Activated effector memory CD4-positive, alpha-beta T cell treated with Interleukin-2 at 50 U/mL for 16 hours (primary cell): ENCODE data around the gene EHD3.
"Not testable (repeated sequence)": the region's sequence is repeated elsewhere in the genome, so short reads cannot be mapped to it uniquely, and the experiment has no call there.

Experiments used
- DNase-seq: peaks from one replicate; pipeline ENCODE4 v3.0.0-alpha.2; 2020

The EHD3 gene

DNA sequence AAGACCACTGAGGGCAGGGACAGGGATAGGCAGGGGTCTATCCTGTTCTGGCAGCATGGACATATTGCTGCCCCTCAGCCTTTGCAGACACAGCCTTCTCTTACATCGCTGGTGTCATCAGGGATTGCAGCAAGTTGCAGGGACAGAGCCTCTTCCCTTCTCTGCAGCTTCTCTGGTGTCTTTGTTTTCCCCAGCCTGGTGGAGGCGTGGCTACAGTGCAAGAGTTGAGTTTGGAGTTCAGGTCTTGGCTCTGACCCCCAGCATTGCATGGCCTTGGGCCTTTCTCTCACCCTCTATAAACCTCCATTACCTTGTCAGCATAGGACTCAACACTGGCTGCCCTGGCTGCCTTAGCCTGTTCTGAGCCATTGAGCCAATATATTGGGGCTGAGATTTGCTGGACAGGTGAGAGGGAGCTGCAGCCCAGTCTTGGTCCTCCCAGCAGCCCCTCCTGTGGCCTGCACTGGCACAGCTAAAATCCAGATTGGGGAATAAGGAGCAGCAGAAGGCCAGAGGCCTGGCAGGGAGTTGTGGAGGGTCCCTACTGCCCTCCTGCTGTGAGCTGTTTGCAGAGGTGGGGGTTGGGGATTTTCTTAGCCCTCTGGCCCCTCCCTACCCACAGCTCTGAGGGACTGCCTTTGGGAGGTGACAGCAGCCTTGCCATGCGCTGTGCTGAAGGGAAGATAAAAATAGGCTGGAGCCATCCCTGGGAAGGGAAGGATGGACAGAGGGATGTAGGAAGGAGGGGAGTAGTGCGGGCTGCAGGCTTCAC is 22.8 kb downstream of the EHD3 start:
- DNase-seq: no peak

DNA sequence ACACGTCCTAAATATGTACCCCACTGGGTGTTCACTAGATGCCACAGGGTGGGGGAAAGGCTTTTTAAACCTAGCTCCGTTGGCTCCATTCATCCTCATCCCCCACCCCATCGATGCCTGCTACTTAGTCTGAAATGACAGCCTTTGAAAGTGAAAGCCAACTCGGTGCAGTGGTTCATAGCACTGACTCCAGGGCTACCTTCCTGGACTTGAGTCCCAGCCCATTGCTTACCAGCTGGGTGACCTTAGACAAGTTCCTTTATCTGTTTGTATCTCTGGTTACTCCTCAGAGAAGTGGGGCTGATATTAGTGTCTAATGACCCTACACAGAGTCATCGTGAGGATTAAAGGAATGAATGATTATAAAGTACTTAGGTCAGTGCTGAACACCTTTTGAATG is 24.4 kb downstream of the EHD3 start:
- DNase-seq: no peak

DNA sequence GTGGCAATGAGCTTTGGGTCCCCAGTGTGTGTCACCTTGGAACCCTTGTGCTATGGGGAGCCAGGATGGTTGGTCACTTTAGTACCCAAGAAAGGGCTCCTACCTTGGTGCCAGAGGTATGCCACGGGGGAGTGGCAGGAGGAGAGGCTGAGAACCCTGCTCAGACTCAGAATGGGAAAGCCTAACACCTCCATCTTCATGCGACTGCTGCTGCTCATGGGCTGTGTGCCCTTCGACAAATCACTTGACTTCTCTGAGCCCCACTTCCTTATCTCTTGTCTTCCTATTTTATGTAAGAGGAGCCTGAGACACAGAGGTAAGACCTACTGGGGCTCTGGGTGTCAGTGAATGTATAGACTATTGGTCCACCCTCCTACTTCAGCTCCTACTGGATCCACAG is 25.1 kb downstream of the EHD3 start:
- DNase-seq: no peak

DNA sequence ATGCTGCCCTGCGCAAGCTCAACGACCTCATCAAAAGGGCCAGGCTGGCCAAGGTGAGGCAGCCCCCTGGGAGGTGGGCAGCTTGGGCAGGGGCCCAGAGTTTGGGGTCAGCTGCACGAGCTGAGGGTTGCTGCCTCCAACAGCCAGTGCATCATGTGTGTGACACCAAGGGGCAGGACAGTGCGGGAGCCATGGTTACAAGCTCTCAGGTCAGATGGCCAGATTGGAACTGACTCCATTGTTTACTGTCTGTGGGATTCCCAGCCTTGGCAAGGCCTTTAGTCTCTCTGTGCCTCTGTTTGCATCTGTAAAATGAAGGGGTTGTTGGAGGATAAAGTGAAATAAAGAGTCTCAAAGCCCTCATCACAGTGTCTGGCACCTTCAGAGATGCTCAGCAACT is 26.9 kb downstream of the EHD3 start:
- DNase-seq: no peak

DNA sequence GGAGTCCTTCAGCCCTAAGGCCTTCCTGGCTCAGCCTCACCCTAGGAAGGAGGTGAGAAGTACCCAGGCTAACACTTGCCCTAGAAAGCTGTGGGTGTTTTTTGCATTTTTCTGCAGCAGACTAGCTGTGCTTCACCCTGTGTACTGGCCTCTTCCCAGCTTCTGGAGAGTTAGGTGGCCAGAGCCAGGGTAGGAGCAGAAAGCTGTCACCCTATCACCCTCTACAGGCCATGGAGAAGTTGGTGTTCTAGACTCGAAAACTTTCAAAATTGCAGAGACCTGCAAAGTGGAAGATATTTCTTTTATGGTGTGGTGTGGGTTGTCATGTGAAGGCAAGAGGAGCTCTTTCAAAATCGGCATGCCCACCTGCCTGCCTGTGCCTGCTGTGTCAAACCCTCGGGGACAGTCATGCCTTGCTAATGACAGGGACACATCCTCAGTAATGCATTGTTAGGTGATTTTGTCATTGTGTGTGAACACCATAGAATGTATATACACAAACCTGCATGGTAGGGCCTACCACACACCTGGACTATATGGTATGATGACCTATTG is 29.8 kb downstream of the EHD3 start:
- DNase-seq: no peak

- no peak for DNase-seq
Observed at GRCh38 chr2:31265234-31265633, 31.3 kb downstream of the EHD3 start.

GRCh38 chr2:31266804-31267203 is 32.9 kb downstream of the EHD3 start:
- DNase-seq: no peak

GRCh38 chr2:31267437-31268120 is 33.6 kb downstream of the EHD3 start:
- DNase-seq: no peak

DNA sequence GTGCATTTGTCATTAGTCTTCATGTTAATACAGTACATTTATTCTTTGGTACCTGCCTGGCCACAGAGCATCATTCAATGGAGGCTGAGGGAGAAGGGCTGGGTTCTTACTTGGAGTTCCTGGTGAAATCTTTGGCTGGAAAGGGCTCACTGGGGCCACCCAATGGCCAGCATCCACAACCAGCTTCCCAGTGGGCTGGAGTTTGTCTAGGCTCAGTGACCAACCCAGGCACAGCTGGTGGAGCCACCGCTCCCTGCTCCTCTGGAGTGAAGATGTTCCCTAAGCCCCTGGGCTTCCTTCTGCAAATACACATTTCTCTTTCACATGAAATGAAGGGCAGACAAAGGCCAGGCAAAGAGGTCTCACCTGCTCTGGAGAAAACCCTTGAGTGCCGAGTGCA is 34.4 kb downstream of the EHD3 start:
- DNase-seq: no peak

DNA sequence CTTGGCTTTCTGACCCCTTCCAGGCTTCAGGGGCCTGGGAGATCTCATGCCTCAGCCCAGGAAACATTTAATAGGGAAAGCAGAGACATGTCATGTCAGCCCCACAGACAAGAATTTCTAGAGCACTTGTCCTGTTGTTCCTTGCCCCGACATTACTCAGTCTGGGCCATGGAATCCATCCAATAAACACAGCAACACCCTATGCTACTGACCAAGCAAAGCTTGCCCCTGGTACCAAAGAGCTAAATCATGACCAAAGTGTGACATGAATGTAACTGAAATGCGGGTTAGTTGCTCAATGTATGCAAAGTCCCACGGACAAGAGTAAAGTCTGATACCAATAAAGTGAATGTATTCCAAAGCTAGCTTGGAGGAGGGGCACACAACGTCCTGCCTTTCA is 35.1 kb downstream of the EHD3 start:
- DNase-seq: no peak

DNA sequence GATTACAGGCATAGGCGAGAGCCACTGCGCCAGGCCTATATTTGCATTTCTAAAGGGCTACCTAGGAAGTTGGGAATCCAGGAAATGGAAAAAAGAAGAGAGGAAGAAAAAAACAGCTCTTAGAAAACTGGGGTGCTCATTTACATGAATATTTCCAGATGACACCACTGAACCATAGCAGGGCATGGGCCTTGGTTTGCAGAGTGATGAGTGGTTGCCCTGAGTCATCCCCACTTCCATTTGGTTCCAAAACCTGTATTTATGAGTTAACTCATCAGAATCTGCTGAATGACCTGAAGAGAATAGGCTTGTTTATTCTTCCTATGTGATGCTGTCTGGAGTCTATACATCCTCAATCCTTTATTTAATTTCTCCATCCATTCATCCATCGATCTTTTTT is 36.2 kb downstream of the EHD3 start:
- DNase-seq: no peak

GRCh38 chr2:31270822-31271231 is 36.9 kb downstream of the EHD3 start:
- no peak for DNase-seq

GRCh38 chr2:31271851-31272267 is 37.9 kb downstream of the EHD3 start:
- no peak for DNase-seq

GRCh38 chr2:31274401-31275075 is 40.6 kb downstream of the EHD3 start:
- no peak for DNase-seq

- no peak for DNase-seq
Observed at GRCh38 chr2:31275976-31276375, 42.0 kb downstream of the EHD3 start.

DNA sequence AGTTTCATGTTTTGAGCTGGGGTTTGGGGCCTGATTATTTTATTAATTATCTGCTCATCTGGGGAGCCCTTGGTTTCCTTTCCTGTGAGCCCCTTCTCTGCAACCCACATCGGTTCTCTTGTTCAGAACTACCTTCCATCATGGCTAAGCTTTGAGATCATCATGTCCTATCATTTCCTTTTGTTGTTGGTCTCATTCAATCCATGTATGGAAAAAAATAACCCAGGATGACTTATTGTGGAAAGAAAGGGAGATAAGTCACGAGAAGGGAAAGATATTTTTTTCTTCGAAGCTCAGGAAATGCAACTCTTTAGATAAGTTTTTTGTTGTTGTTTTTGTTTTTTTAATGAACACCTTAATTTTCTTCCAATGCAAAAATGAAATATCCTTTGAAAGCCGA is 43.7 kb downstream of the EHD3 start:
- DNase-seq: no peak

- no peak for DNase-seq
Observed at GRCh38 chr2:31282634-31283033, 48.7 kb downstream of the EHD3 start.

DNA sequence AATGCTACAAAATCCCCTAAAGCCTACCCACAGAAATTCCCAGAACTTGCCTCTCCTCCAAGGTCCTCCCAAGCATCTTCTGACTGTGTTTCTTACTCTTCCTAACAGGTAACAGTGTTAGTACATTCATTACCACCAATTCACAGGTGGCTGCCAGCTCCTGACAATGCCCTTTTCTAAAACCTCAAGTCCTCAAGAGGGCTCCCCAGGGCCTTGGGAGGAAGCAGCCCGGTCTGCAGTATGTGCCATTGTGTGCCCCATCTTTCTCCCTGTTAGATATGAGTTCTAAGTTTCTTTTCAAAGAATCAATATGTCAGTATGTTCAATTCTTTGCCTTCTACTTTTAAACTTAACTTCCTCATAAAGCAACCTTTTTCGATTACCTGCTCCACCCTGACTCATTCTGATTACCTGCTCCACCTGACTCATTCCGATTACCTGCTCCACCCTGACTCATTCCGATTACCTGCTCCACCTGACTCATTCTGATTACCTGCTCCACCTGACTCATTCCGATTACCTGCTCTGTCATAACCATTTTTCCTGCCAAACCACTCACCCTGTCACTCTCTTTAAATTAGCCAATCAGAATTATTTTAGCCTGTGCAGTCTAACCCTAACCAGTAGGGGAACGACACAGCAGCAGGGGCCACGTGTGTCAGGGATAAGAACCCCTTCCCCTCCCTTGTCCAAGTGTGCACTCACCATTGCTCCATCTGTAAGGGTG is 49.4 kb downstream of the EHD3 start:
- DNase-seq: not testable (repeated sequence)

- DNase-seq: no peak
Observed at GRCh38 chr2:31284107-31284506, 50.2 kb downstream of the EHD3 start.

- DNase-seq: no peak
Observed at GRCh38 chr2:31286230-31286629, 52.3 kb downstream of the EHD3 start.

DNA sequence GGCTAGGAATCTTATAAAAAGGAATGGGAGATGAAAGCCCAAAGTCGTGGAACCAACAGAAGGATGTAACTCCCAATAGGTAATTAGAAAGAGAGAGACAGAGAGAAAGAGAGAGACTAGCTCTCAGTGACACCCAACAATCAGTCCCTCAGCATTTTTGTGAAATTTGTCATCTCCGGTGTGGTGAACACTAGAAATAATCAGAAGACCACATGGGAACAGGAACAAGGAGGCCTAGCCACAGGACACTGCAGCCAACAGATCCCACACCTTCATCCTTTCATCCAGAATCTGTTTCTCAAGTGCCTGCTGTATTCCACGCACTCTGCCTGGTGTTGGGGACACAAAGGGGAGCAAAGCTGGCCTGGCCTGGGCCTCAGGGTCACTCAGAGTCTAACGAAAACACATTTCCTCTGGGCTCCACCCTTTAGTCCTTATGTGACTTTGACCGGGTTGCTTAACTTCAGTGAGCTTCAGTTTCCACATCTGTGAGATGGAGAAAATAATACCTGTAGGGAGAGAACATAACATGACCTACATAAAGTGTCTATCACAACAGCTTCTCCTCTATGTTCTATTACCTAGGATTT is 53.1 kb downstream of the EHD3 start:
- no peak for DNase-seq

DNA sequence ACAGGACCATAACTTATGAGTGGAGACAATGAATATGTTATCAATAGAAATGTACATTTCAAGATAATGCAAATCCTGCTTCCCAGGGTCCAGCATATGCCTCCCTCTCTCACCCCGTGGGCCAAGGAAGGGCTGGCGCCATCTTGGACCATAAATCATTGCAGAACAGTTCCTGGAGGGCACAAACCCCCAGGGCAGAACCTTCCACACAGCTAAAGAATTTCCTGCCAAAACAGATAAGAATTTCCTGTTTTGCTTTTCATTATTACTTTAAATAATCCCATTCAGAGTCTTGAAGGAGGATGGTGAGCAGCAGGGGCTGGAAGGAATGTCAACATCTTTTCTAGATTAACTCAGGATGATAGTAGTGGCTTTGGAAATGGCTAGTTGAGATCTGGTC is 53.7 kb downstream of the EHD3 start:
- DNase-seq: no peak

GRCh38 chr2:31294196-31294595 is 60.2 kb downstream of the EHD3 start:
- DNase-seq: no peak
